Immature natural killer cell (primary cell): ENCODE data around the gene CD83. TPM values are rescaled to one million over a fixed set of nuclear protein-coding genes. Genes with fewer than 3 reads are reported as not detected.

Source experiments
- polyA plus RNA-seq, 3 donors: library from polyadenylated mRNA; unstranded; fragments of 300-500 nt; fragmentation: Illumina TruSeq; gene quantifications; one replicate each; pipeline ENCODE4 v1.2.3, GENCODE V29; 2021

CD83 gene
- polyA plus RNA-seq, 3 donors from 2014 or later: 3.3 to 11.8 (median 5.0) TPM

Other genes starting within 250 kb of the CD83 start
- gene RNF182, start 192.8 kb upstream of the CD83 start, polyA plus RNA-seq: not detected